Progenitor cell of endocrine pancreas (in vitro differentiated cells): ENCODE measurements around the gene GULP1. TPM values are rescaled to one million over a fixed set of nuclear protein-coding genes. Genes with fewer than 3 reads are reported as not detected.

Source experiments
- DNase-seq: peaks from one replicate; pipeline ENCODE4 v3.0.0; 2021; ENCODE audit warnings: low spot score; ENCODE audit not compliant: unreplicated experiment
- H3K27ac Mint-ChIP-seq: 2 replicates; pipeline ENCODE4 v1.8.0; 2021; ENCODE audit warnings: mild to moderate bottlenecking, moderate library complexity, mixed read lengths
- H3K27me3 Mint-ChIP-seq: 2 replicates; pipeline ENCODE4 v1.8.0; 2021; ENCODE audit warnings: mixed read lengths
- H3K36me3 Mint-ChIP-seq: 2 replicates; pipeline ENCODE4 v1.8.0; 2022; ENCODE audit warnings: mixed read lengths; ENCODE audit not compliant: insufficient read depth
- H3K4me1 Mint-ChIP-seq: 2 replicates; pipeline ENCODE4 v1.8.0; 2021; ENCODE audit warnings: low read depth, mixed read lengths
- H3K4me3 Mint-ChIP-seq: 2 replicates; pipeline ENCODE4 v1.8.0; 2021; ENCODE audit warnings: low read depth, mild to moderate bottlenecking, moderate library complexity, mixed read lengths
- H3K9me3 Mint-ChIP-seq: 2 replicates; pipeline ENCODE4 v1.8.0; 2021; ENCODE audit warnings: low read depth, mixed read lengths
- CTCF ChIP-seq: fragments of 200-600 bp; sonication (generic); IDR thresholded peaks from one replicate; pipeline ENCODE4 v1.5.0; 2021; ENCODE audit warnings: antibody characterized with exemption, mild to moderate bottlenecking; ENCODE audit not compliant: unreplicated experiment
- total RNA-seq: library from RNA; stranded (reverse); gene quantifications from 2 replicates; pipeline ENCODE4 v1.2.1, GENCODE V29; 2021

Gene GULP1
- total RNA-seq, 1 donor from 2014 or later: 39.4 TPM

- no peak for TF ChIP-seq CTCF
These were observed 201.1 kb downstream of the GULP1 start for GRCh38 chr2:188492751-188493150.

GRCh38 chr2:188494906-188495305 lies 203.2 kb downstream of the GULP1 start:
- no peak for TF ChIP-seq CTCF
- H3K4me1 Mint-ChIP-seq: peaks cover 5% of the 10 kb centered on the region

More at GRCh38 chr2:188492751-188493150, 201.1 kb downstream of the GULP1 start:
- DNase-seq: no peak
- Mint-ChIP-seq H3K36me3 (peaks cover 6% of the 10 kb centered on the region), H3K27me3 (no peaks in the 10 kb centered on the region), H3K4me1 (peaks cover 5% of the 10 kb centered on the region), H3K27ac (no peak overlapping the region), H3K9me3 (peaks cover 2% of the 10 kb centered on the region), H3K4me3 (no peak overlapping the region)

GRCh38 chr2:188495969-188496431 lies 204.3 kb downstream of the GULP1 start:
- H3K36me3 Mint-ChIP-seq: peaks cover 6% of the 10 kb centered on the region
- DNase-seq: no peak
- H3K4me3 Mint-ChIP-seq: no peak overlapping the region
- no peak overlapping the region for H3K27ac Mint-ChIP-seq
- TF ChIP-seq CTCF: no peak
- H3K4me1 Mint-ChIP-seq: peaks cover 11% of the 10 kb centered on the region
- H3K9me3 Mint-ChIP-seq: peaks cover 2% of the 10 kb centered on the region
- H3K27me3 Mint-ChIP-seq: no peaks in the 10 kb centered on the region

More at GRCh38 chr2:188494906-188495305, 203.2 kb downstream of the GULP1 start:
- H3K36me3 Mint-ChIP-seq: peaks cover 6% of the 10 kb centered on the region
- peaks cover 2% of the 10 kb centered on the region for H3K9me3 Mint-ChIP-seq
- H3K27ac Mint-ChIP-seq: no peak overlapping the region
- no peak overlapping the region for H3K4me3 Mint-ChIP-seq
- DNase-seq: no peak
- no peaks in the 10 kb centered on the region for H3K27me3 Mint-ChIP-seq

GRCh38 chr2:188497726-188498125 lies 206.1 kb downstream of the GULP1 start:
- Mint-ChIP-seq H3K27me3 (no peaks in the 10 kb centered on the region), H3K27ac (no peak overlapping the region), H3K9me3 (peaks cover 2% of the 10 kb centered on the region), H3K4me1 (peaks cover 11% of the 10 kb centered on the region), H3K4me3 (no peak overlapping the region), H3K36me3 (peaks cover 4% of the 10 kb centered on the region)
- no peak for TF ChIP-seq CTCF
- no peak for DNase-seq

GRCh38 chr2:188503975-188504374 lies 212.3 kb downstream of the GULP1 start:
- Mint-ChIP-seq H3K27me3 (no peaks in the 10 kb centered on the region), H3K4me1 (peaks cover 23% of the 10 kb centered on the region), H3K27ac (no peak overlapping the region), H3K4me3 (no peak overlapping the region), H3K9me3 (no peaks in the 10 kb centered on the region), H3K36me3 (peaks cover 2% of the 10 kb centered on the region)
- DNase-seq: no peak
- TF ChIP-seq CTCF: no peak
